H9 (cell line): ENCODE results near the gene LRIG1. TPM values are rescaled to one million over a fixed set of nuclear protein-coding genes. Genes with fewer than 3 reads are reported as not detected.

Experiments
- DNase-seq: peaks from one replicate; pipeline ENCODE4 v3.0.0-alpha.2; 2017
- H2AFZ ChIP-seq: one replicate; pipeline ENCODE4 v1.6.1; 2013; ENCODE audit warnings: mild to moderate bottlenecking, low read length, control low read depth, moderate library complexity
- H2AK5ac ChIP-seq: 2 replicates; pipeline ENCODE4 v1.6.1; 2013; ENCODE audit warnings: low read length, control low read depth, mixed read lengths; ENCODE audit not compliant: insufficient read length
- H2BK120ac ChIP-seq: one replicate; pipeline ENCODE4 v1.6.1; 2013; ENCODE audit warnings: low read depth, mild to moderate bottlenecking, low read length, control low read depth, inconsistent platforms; ENCODE audit not compliant: poor library complexity, severe bottlenecking
- H2BK12ac ChIP-seq: 2 replicates; pipeline ENCODE4 v1.6.1; 2013; ENCODE audit warnings: low read length, control low read depth, mixed read lengths, low read depth; ENCODE audit not compliant: insufficient read length
- H2BK15ac ChIP-seq: 2 replicates; pipeline ENCODE4 v1.6.1; 2013; ENCODE audit warnings: low read depth, low read length, control low read depth
- H2BK20ac ChIP-seq: one replicate; pipeline ENCODE4 v1.6.1; 2013; ENCODE audit warnings: low read depth, mild to moderate bottlenecking, low read length, control low read depth, inconsistent platforms; ENCODE audit not compliant: poor library complexity, severe bottlenecking
- H2BK5ac ChIP-seq: 2 replicates; pipeline ENCODE4 v1.6.1; 2013; ENCODE audit warnings: low read length, control low read depth, mixed read lengths; ENCODE audit not compliant: insufficient read length
- H3K14ac ChIP-seq: 2 replicates; pipeline ENCODE4 v1.6.1; 2013; ENCODE audit warnings: low read length, control low read depth; ENCODE audit not compliant: insufficient read depth
- H3K18ac ChIP-seq: 2 replicates; pipeline ENCODE4 v1.6.1; 2013; ENCODE audit warnings: low read depth, mild to moderate bottlenecking, mixed read lengths, low read length, control low read depth; ENCODE audit not compliant: insufficient read length
- H3K23ac ChIP-seq: 2 replicates; pipeline ENCODE4 v1.6.1; 2013; ENCODE audit warnings: low read length, control low read depth, mixed read lengths, low read depth; ENCODE audit not compliant: insufficient read length
- H3K23me2 ChIP-seq: 2 replicates; pipeline ENCODE4 v1.6.1; 2013; ENCODE audit warnings: low read depth, mild to moderate bottlenecking, mixed read lengths, low read length, control low read depth; ENCODE audit not compliant: insufficient read length, poor library complexity, severe bottlenecking
- H3K27ac ChIP-seq: 2 replicates; pipeline ENCODE4 v1.5.1; 2013; ENCODE audit warnings: low read length, control low read depth, mixed read lengths, low read depth; ENCODE audit not compliant: insufficient read length
- H3K27me3 ChIP-seq: 2 replicates; pipeline ENCODE4 v1.6.1; 2013; ENCODE audit warnings: low read length, control low read depth, inconsistent platforms; ENCODE audit not compliant: insufficient read depth
- H3K4ac ChIP-seq: 2 replicates; pipeline ENCODE4 v1.6.1; 2013; ENCODE audit warnings: low read depth, mild to moderate bottlenecking, control low read depth, inconsistent platforms, low read length, moderate library complexity
- H3K4me1 ChIP-seq: 2 replicates; pipeline ENCODE4 v1.6.1; 2013; ENCODE audit warnings: low read length, control low read depth, inconsistent platforms; ENCODE audit not compliant: insufficient read depth
- H3K4me2 ChIP-seq: 2 replicates; pipeline ENCODE4 v1.6.1; 2013; ENCODE audit warnings: low read length, control low read depth, mixed read lengths; ENCODE audit not compliant: insufficient read length, insufficient read depth
- H3K56ac ChIP-seq: 2 replicates; pipeline ENCODE4 v1.6.1; 2013; ENCODE audit warnings: low read depth, mild to moderate bottlenecking, mixed read lengths, low read length, control low read depth; ENCODE audit not compliant: insufficient read length
- H3K79me1 ChIP-seq: 2 replicates; pipeline ENCODE4 v1.6.1; 2013; ENCODE audit warnings: low read depth, mild to moderate bottlenecking, moderate library complexity, low read length, control low read depth, inconsistent platforms; ENCODE audit not compliant: insufficient read depth, poor library complexity, severe bottlenecking
- H3K79me2 ChIP-seq: 2 replicates; pipeline ENCODE4 v1.6.1; 2013; ENCODE audit warnings: low read length, control low read depth, inconsistent platforms; ENCODE audit not compliant: insufficient read depth
- H3K9ac ChIP-seq: 2 replicates; pipeline ENCODE4 v1.6.1; 2013; ENCODE audit warnings: low read length, control low read depth, mixed read lengths; ENCODE audit not compliant: insufficient read length; ENCODE audit errors: extremely low read depth
- H3K9me3 ChIP-seq: one replicate; pipeline ENCODE4 v1.6.1; 2013; ENCODE audit warnings: low read depth, low read length, inconsistent platforms; ENCODE audit not compliant: control insufficient read depth
- H3T11ph ChIP-seq: one replicate; pipeline ENCODE4 v1.6.1; 2013; ENCODE audit warnings: mild to moderate bottlenecking, low read length, control low read depth, inconsistent platforms
- H4K20me1 ChIP-seq: one replicate; pipeline ENCODE4 v1.6.1; 2013; ENCODE audit not compliant: control insufficient read depth, insufficient read length, insufficient read depth
- H4K5ac ChIP-seq: 2 replicates; pipeline ENCODE4 v1.6.1; 2013; ENCODE audit warnings: low read depth, mild to moderate bottlenecking, mixed read lengths, low read length, control low read depth; ENCODE audit not compliant: insufficient read length
- H4K8ac ChIP-seq: replicated peaks from 2 replicates; pipeline ENCODE4 v1.6.1; 2013; ENCODE audit warnings: low read length, control low read depth, mixed read lengths, low read depth; ENCODE audit not compliant: insufficient read length
- H4K91ac ChIP-seq: 2 replicates; pipeline ENCODE4 v1.6.1; 2013; ENCODE audit warnings: low read depth, mild to moderate bottlenecking, moderate library complexity, mixed read lengths, low read length, control low read depth; ENCODE audit not compliant: insufficient read length
- H3K27ac Mint-ChIP-seq, 3 experiments: 2 replicates in 2 of 3; 3 replicates in 1 of 3; pipeline ENCODE4 v1.8.0; 2020 to 2021; ENCODE audit warnings: mixed read lengths in 3 of 3, mild to moderate bottlenecking in 1 of 3, moderate library complexity in 1 of 3
- H3K27me3 Mint-ChIP-seq: 2 replicates; pipeline ENCODE4 v1.8.0; 2021; ENCODE audit warnings: low read depth, mild to moderate bottlenecking, moderate library complexity, mixed read lengths
- H3K36me3 Mint-ChIP-seq, 3 experiments: 2 replicates in 2 of 3; 3 replicates in 1 of 3; pipeline ENCODE4 v1.8.0; 2020 to 2021; ENCODE audit warnings: low read depth in 3 of 3, mixed read lengths in 3 of 3; ENCODE audit not compliant: insufficient read depth in 1 of 3
- H3K4me1 Mint-ChIP-seq, 2 experiments: 2 replicates each; pipeline ENCODE4 v1.8.0; 2020; ENCODE audit warnings: mixed read lengths in 2 of 2
- H3K4me3 Mint-ChIP-seq, 2 experiments: 2 replicates in 1 of 2; 3 replicates in 1 of 2; pipeline ENCODE4 v1.8.0; 2020 to 2021; ENCODE audit warnings: mild to moderate bottlenecking in 2 of 2, mixed read lengths in 2 of 2, moderate library complexity in 1 of 2
- H3K9me3 Mint-ChIP-seq, 2 experiments: 2 replicates in 1 of 2; 3 replicates in 1 of 2; pipeline ENCODE4 v1.8.0; 2020; ENCODE audit warnings: mild to moderate bottlenecking in 2 of 2, mixed read lengths in 2 of 2, moderate library complexity in 1 of 2
- CTCF ChIP-seq: fragments of 200-600 bp; sonication (generic); conservative IDR thresholded peaks from 3 replicates; pipeline ENCODE4 v1.8.0; 2021; ENCODE audit warnings: antibody characterized with exemption, mild to moderate bottlenecking
- WGBS: extraction: QIAGEN DNeasy Blood & Tissue Kit; methylation state at CpG from one replicate; pipeline ENCODE4 v1.1.7; 2013; ENCODE audit warnings: missing lambda C conversion rate, low lambda C conversion rate, mixed read lengths; ENCODE audit not compliant: insufficient read length; ENCODE audit errors: extremely low coverage; 5-methylcytosine and 5-hydroxymethylcytosine counted together
- total RNA-seq: library from RNA; stranded (reverse); gene quantifications from 2 replicates; pipeline ENCODE4 v1.2.1, GENCODE V29; 2021

The LRIG1 gene
- total RNA-seq, 1 experiment from 2014 or later = 70.3 TPM

GRCh38 chr3:66397745-66398144 lies 103.1 kb downstream of the LRIG1 start:
- Histone ChIP-seq H3K27me3 (no peaks in the 10 kb centered on the region), H4K20me1 (no peaks in the 10 kb centered on the region), H3T11ph (no peak overlapping the region), H3K14ac (no peak overlapping the region), H4K5ac (no peak overlapping the region), H2BK15ac (no peak overlapping the region), H2AK5ac (no peak overlapping the region), H3K56ac (no peak overlapping the region), H3K27ac (no peak overlapping the region), H3K9ac (no peak overlapping the region), H4K91ac (no peak overlapping the region), H3K4me1 (no peaks in the 10 kb centered on the region), H2AFZ (no peak overlapping the region), H2BK20ac (no peak overlapping the region), H2BK5ac (no peak overlapping the region), H3K4me2 (no peak overlapping the region), H3K4ac (no peak overlapping the region), H3K79me2 (no peaks in the 10 kb centered on the region), H3K23ac (no peak overlapping the region), H2BK120ac (no peak overlapping the region), H4K8ac (no peak overlapping the region), H3K9me3 (no peaks in the 10 kb centered on the region), H3K23me2 (no peaks in the 10 kb centered on the region), H2BK12ac (no peak overlapping the region), H3K79me1 (peaks cover 2% of the 10 kb centered on the region), H3K18ac (no peak overlapping the region)
- DNase-seq = no peak
- H3K9me3 Mint-ChIP-seq = no peaks in the 10 kb centered on the region; a peak in 1 of 5 replicates
- peaks cover 18 to 20% of the 10 kb centered on the region in 2 experiments for H3K4me1 Mint-ChIP-seq
- no peak overlapping the region for H3K4me3 Mint-ChIP-seq
- H3K27me3 Mint-ChIP-seq = no peaks in the 10 kb centered on the region; the same call in 1 of the 2 replicates
- no CpG with 5 or more reads among the region's 2 CpGs for WGBS
- no peak for TF ChIP-seq CTCF
- H3K27ac Mint-ChIP-seq = peak overlapping the region in 1 of 3 experiments; percentile 75; a peak in 2 of 7 replicates
- peaks cover 63 to 96% (median 93%) of the 10 kb centered on the region in 3 experiments for H3K36me3 Mint-ChIP-seq
